Fibroblast of skin of right quadriceps (primary cell): ENCODE data around the gene COA1.
"Not testable (repeated sequence)": the region's sequence is repeated elsewhere in the genome, so short reads cannot be mapped to it uniquely, and the experiment has no call there.

Experiments used
- DNase-seq: peaks from one replicate; pipeline ENCODE4 v3.0.0-alpha.2; 2013

The COA1 gene, protein sequence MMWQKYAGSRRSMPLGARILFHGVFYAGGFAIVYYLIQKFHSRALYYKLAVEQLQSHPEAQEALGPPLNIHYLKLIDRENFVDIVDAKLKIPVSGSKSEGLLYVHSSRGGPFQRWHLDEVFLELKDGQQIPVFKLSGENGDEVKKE

DNA sequence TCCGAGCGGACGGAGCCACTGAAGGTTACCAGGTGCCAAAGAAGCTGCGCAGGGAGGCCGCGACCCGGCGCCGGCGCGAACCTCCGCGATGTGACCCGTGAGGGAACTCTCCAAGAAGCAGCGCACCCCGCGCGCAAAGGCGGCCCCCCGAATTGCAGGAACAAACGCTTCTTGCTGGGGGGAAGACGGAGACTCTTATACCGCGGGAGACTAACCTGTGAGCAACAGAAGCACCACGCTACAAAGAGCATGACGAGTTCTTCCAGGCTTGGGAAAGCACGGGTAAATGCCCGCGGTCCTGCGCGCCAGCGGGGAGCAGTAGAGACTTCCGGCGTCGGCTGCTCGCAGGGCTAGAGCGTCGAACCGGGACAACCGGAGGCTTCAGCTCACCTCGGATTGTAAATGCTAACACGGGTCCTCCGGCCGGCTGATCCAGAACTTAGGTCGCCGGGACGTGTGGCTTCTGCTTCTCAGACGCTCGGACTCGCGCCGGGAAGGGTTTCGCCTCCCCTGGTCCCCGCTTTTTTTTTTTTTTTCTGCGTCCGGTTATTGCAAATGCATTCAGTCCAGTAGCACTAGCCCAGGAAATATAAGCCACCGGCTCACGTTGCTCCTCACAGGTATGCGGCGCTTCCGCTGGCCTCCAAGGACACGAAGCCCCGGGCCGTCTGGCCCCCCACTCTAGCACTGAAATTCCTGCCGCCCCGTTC lies at the start of gene COA1:
COA1 (minus strand) TSS at position 310 of the 710 bp plus-strand sequence. CDS start 80,909 bp downstream, outside the sequence.
- DNase-seq: peak; percentile 84

DNA sequence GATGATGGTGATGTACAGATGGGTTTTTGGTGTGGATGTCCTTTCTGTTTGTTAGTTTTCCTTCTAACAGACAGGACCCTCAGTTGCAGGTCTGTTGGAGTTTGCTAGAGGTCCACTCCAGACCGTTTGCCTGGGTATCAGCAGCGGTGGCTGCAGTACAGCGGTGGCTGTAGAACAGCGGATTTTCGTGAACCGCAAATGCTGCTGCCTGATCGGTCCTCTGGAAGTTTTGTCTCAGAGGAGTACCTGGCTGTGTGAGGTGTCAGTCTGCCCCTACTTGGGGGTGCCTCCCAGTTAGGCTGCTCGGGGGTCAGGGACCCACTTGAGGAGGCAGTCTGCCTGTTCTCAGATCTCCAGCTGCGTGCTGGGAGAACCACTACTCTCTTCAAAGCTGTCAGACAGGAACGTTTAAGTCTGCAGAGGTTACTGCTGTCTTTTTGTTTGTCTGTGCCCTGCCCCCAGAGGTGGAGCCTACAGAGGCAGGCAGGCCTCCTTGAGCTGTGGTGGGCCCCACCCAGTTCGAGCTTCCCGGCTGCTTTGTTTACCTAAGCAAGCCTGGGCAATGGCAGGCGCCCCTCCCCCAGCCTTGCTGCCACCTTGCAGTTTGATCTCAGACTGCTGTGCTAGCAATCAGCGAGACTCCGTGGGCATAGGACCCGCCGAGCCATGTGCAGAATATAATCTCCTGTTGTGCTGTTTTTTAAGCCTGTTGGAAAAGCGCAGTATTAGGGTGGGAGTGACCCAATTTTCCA lies 49.1 kb upstream of the COA1 start:
- not testable (repeated sequence) for DNase-seq

- not testable (repeated sequence) for DNase-seq
Measured at GRCh38 chr7:43775255-43775654, 45.9 kb upstream of the COA1 start.

GRCh38 chr7:43773268-43773667 lies 43.9 kb upstream of the COA1 start:
- DNase-seq: not testable (repeated sequence)

- DNase-seq: no peak
Measured at GRCh38 chr7:43771573-43771972, 42.2 kb upstream of the COA1 start.

GRCh38 chr7:43771128-43771527 lies 41.8 kb upstream of the COA1 start:
- no peak for DNase-seq

DNA sequence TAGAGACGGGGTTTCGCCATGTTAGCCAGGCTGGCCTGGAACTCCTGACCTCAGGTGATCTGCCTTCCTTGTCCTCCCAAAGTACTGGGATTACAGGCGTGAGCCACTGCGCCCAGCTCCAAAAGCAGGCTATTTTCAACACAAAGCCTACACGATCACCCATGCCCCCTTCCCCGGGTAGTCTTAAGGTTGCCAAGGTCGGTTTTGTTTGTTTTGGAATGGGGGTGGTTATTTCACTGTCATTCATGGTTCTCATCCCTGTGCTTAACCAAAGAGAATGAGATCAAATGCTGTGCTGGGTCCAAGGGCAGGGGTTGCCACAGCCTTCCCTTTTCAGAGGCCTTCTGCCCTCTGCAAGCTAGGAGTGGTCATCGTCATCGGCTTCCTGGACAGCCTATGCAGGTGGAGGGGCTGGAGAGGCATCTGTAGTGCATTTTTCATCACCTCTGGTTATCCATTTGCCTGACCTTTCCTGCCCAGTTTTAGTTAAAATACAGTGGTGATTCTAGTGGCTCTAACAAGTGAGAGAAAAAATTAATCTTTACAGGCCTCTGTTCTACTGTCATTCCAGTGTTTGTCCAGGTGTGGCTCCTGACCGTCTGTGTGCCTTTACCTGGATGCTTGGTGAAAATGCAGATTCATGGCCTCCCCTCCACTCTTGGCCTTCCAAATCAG lies 40.6 kb upstream of the COA1 start:
- DNase-seq: no peak

GRCh38 chr7:43769281-43769680 lies 40.0 kb upstream of the COA1 start:
- DNase-seq: no peak

DNA sequence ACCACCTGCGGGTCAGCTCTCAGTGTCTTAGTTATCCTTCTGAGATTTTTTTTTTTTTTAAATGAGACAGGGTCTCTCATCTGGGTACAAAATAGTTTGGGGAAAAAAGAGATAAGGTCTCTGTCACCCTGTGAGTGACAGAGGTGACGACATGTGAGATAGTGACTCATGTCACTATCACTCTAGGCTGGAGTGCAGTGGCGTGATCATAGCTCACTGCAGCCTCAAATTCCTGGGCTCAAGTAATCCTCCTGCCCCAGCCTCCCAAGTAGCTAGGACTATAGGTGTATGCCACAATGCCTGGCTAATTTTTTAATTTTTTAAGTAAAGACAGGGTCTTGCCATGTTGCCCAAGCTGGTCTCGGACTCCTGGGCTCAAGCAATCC lies 39.6 kb upstream of the COA1 start:
- DNase-seq: no peak

GRCh38 chr7:43768201-43768886 lies 39.0 kb upstream of the COA1 start:
- DNase-seq: no peak

GRCh38 chr7:43767311-43767710 lies 38.0 kb upstream of the COA1 start:
- no peak for DNase-seq

DNA sequence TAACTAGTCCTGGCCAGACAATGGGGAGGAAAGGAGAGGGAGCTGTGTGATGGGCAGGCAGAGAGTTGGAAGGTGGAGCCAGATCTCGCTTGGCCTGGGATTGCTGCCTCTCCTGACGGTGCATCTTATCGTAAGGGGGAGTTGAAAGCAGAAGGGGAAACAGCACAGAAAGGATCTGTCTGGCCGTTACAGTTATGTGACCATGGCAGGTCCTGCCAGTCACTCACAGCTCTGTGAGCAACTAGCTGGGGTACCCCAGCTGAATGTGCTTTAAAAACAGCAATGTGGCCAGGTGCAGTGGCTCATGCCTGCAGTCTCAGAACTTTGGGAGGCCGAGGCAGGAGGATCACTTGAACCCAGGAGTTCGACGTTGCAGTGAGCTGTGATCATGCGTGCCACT lies 37.2 kb upstream of the COA1 start:
- DNase-seq: no peak

- peak; percentile 17 for DNase-seq
Measured at GRCh38 chr7:43764807-43765491, 35.6 kb upstream of the COA1 start.

DNA sequence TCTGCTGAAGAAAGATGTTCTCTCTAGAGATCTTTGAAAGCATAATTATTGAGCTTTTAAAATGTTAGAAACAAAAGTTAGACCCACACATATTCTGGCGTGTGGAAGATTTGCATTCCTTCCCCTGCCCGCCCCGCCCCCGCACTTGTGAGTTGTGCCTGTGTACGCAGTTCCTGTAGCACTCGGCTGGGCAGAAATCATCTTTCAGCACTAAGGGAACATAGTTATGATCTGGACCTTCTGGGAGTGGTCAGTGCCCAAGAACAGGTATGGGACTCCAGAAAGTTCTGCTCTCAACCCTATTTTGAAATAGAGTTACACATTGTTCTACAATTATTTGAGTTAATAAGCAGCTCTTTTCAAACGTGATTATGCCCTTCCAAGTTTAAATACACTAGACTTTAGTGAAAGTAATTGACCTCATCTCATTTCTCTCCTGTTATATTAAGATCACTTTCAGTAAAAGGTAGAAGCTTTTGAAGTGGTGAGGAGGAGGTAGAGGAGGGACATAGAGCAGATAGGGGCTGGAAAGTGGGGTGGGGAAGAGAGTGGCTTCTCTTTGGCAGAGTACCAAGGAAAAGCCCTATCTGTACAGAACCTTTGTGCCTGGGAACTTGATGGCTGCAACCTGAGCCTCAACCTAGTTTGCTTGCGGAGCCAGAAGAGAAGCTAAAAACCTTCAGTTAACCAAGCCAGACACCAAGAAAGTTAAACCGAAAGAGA lies 34.9 kb upstream of the COA1 start:
- DNase-seq: no peak

- DNase-seq: no peak
Measured at GRCh38 chr7:43763183-43763582, 33.9 kb upstream of the COA1 start.

- DNase-seq: no peak
Measured at GRCh38 chr7:43761938-43762692, 32.8 kb upstream of the COA1 start.

DNA sequence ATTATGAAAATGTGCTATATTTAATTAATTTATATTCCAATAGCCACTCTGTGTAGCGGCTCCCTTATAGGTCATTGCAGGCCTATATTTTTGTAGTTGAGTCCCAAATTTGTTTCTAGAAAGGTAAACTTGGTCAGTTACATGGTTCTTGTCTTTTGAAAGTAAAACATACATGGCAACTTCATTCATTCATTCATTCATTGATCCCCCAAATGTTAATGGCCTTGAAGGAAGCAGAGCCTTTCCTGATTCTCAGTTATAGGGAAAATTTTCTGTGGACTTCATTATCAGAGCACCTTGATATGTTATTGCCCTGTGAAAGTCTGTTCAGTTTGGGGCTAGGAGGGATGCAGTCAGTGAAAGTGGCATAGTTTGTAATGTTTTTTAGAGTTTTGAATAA lies 32.1 kb upstream of the COA1 start:
- no peak for DNase-seq

GRCh38 chr7:43760861-43761260 lies 31.5 kb upstream of the COA1 start:
- DNase-seq: no peak

- peak; percentile 35 for DNase-seq
Measured at GRCh38 chr7:43758822-43759683, 29.7 kb upstream of the COA1 start.
